Stimulated activated CD4-positive, alpha-beta T cell treated with anti-CD3 and anti-CD28 coated beads, Interleukin-1b, Interleukin-23, amount 100 ng/mL, for 24 hours (primary cell): ENCODE measurements around the gene LHFPL4.

Experiments used
- DNase-seq, 4 experiments: peaks; one replicate each; pipeline ENCODE4 v3.0.0-alpha.2; 2020; ENCODE audit warnings: low read depth in 4 of 4, low spot score in 1 of 4

The LHFPL4 gene

DNA sequence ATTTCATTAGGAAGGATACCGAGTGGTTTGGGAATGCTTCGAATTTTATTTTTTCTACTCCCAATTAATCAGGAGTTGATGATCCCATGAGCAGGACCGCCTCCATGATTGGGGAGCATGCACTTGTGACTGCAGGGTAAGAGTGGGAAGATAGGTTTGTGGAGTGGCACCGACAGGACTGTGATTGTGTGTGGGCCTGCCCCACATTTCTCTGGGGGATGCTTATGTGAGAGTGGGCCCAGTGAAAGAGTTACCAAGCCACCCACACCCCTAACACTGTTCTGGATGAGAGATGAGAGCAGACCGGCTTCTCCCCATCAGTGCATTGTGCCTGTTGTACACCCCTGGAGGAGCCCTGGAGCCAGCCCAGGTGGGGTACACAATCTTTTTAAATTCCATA, 76.7 kb downstream of the LHFPL4 start:
- no peak for DNase-seq

DNA sequence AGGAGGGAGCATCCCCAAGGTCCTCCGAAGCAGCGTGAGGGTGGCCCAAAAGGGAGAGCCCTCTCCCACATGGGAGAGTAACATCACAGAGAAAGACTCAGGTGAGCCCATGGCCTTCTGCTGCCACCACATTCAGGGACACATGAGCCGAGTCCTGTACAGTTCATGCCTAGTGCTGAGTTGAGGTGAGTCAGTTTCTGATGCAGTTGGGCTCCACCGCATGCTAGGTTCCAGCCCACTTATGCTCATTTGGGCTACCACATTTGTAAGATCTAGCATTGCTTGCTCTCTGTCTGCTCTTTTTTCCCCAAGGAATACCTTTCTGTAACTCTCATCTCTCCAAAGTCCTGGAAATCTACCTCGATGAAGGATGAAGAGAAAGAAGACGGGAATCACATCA, 79.1 kb downstream of the LHFPL4 start:
- no peak for DNase-seq

DNA sequence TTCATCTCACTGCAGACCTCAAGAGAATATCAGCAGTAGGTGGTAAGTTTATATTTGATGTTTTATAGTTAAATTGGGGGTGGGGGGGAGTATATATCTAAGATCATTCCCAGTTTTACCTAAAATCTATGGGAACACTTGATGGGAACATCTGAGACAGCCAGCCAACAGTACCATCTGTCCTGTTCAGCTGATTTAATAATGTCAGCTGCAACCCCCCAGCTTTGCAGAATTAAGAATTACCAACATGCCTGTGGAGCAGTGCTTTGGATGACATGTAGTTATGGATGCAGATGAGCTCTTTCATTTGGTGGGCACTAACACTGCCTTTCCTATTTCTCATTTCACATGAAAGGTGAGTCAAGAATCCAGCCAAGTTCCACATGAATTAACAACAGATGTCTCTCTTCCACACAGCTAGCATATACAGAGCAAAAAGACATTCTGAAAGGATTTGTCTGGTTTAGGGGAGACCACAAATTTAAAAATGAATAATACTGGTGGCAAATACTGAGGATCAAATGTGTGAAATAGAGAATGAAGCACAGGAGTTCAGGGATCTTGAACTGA, 80.0 kb downstream of the LHFPL4 start:
- DNase-seq, result no peak

DNA sequence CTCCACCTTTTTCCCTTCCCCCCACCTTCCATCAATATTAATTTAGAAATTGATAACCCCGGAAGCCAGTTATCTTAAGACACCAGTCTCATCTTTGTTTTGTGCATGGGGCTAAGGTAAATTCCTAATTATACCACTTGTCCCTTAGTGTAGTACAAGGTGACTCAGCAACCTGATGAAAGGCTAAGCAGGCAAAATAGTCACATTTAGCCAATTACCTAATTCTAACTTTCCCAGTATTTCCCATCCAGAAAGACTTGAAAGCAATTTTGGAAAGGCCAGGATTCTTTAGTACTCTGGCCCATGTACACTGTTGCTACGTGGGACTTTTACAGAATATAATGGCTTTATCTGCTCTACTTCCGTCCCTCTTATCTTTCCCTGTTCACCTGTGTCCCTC, 83.6 kb downstream of the LHFPL4 start:
- no peak for DNase-seq

DNA sequence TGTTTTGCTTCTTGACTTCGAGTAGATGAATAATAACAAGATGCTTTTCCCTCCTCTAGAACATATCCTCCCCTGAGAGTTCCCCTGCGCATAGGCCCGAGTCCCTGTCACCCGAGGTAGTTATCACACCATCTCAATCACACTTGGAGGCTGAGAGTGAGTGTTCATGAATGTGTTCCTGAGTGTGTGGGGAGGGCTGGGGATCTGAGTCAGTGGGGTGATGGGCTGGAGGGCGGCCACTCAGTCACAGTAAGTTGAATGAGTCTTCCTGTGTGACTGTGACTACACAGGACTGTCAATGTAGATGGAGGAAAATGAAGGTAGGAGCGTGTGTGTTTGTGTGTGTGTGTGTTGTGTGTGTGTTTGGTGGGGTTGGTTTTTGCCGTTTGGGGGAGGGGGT, 85.2 kb downstream of the LHFPL4 start:
- no peak for DNase-seq

DNA sequence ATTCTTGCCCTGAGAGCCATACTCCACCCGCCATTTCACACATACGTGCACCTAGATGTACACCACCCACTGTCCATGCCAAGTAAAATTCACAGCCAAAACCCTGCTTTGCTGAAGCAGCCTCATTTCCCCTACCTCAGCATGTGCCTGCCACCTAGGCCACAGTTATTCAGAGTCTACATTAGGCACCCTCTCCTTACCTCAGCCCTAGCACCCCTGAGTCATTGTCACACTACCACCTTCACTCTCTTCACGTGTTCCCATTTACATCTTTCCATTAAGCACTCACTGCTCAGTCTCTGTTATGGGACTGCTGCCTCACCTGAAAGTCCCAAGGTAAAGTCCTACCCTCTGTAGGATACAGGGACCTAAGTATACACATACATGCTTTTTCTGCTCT, 86.2 kb downstream of the LHFPL4 start:
- no peak for DNase-seq

DNA sequence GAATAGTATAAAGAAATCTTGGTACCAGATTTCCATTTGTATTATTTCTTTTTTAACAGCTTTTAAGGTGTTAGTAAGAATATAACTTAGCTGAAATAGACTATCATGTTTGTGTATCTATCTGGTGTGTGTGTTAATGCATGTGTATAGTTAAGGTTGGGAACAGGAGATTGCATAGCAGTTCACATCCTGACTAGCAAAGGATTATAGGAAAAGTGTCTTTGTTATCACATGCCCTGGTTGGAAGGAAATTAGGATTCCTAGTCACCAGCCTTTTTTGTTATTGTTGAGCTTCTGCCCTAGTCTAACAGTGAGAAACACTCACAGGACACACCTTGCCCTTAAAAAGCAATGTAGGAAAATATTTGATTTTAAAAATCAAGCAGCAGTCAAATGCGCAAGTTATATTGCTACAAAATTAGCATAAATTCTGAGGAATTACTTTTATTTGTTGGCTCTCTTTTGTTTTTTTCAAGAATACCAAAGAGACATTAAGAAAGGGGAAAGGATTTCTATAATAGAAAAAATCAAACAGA, 98.0 kb downstream of the LHFPL4 start:
- DNase-seq, result no peak

DNA sequence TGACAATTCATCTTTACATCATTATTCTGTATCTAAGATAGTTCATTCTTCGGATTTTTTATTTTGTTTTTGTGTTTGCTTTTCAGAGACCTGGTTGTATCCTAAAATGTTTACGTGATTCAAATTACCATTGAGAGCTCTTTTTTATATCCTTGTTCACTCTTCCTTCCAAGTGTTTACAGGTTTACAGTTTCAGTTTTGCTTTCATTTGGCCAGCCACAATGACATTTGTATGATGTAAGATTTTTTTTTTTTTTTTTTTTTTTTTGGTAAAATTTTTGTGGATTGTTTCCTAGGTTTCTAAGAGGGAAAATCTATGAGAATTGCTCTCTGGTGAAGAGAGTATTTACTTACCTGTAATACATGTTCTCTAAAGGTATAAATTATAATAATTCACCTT, 101.2 kb downstream of the LHFPL4 start:
- no peak for DNase-seq

DNA sequence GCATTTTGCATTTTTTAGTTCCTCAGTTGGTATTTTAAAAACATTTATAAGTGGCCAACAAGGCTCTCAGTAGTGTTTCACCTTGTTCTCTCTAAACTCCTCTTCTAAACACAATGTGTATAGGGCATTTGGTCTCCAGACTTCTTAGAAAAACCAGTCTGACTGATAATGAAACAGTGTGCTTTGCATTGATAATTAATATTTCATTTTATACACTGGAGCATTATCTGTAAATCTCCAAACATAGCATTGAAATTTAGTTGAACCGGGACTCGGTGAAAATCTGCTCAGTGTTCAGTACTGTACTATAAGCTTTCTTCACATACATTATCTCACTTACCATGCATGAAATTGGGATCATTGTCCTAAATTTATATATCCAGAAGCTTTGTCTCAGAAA, 102.6 kb downstream of the LHFPL4 start:
- no peak for DNase-seq

DNA sequence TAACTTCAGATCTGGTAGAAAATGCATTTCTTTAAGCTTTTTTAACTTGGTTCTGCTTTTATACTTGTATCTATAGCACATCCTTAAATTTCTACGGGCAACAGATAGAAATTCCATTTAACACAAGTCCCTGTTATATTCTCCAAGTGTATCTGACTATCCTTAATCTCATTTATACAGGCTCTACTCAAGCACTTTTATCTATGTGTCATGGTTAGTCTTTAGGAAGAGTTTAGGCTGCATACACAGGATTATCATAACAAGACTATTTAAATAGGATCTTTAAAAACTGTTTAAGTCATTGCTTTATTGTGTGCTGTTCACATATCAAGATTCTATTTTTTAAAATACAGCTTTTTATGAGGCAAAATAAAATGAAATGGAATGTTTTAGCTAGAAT, 103.5 kb downstream of the LHFPL4 start:
- no peak for DNase-seq

DNA sequence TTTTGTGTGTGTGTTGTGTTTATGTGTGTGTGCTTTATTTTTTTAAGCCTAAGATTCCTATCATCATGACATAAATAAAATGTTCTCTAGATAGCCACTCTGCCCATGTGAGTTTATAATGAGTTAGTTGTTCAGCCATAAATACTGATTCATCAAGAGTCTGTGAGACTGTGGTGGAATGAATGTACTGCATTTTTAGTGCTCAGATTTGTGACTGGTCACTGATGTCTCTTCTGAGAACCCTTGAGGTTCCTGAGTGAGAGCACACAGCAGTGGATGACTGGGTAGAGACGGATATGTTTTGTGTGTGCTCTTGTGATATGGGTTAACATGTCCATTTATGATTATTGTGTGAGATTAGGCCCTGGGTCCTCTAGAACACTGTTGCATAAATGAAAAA, 105.0 kb downstream of the LHFPL4 start:
- DNase-seq, result no peak
